Endothelial cell of umbilical vein (primary cell): Measurements from ENCODE around the gene CUZD1. TPM values are rescaled to one million over a fixed set of nuclear protein-coding genes. Genes with fewer than 3 reads are reported as not detected.

ENCODE experiments used
- BruUV-seq: library from RNA; stranded (reverse); fragments of 400-500 nt; replicated peaks from 2 replicates; lab custom pipeline; 2021; lab: Mats Ljungman, UMichigan
- CTCF ChIA-PET: fragments of 300-600, 350-600 bp; sonication (Branson Sonifier 250); formaldehyde crosslinking; loops from one replicate; lab custom pipeline; 2021; ENCODE audit warnings: antibody characterized with exemption, inconsistent platforms; lab: Charles Lee
- POLR2A ChIA-PET: fragments of 300-600, 350-600 bp; sonication (Branson Sonifier 250); formaldehyde crosslinking; loops from one replicate; lab custom pipeline; 2021; ENCODE audit warnings: antibody characterized with exemption, inconsistent platforms; lab: Charles Lee
- DNase-seq: peaks from one replicate; pipeline ENCODE4 v3.0.0-alpha.2; 2011; ENCODE audit warnings: low read depth, low spot score
- FAIRE-seq: peaks from 2 replicates; lab custom pipeline; 2011; peaks lifted over from hg19 to GRCh38; lab: Jason Lieb, UNC
- H2AFZ ChIP-seq: 2 replicates; pipeline ENCODE4 v1.6.0; 2012; ENCODE audit warnings: low read depth, low read length, control low read depth, inconsistent platforms
- H3K27ac ChIP-seq: 2 replicates; pipeline ENCODE4 v1.5.1; 2011; ENCODE audit warnings: low read depth, mild to moderate bottlenecking, control low read depth, low read length, moderate library complexity; ENCODE audit not compliant: insufficient read depth
- H3K27me3 ChIP-seq, 2 experiments: 2 replicates each; pipeline versions ENCODE4 v1.6.0 to v1.6.1; 2011; ENCODE audit warnings: low read length in 2 of 2, mixed read lengths in 1 of 2; ENCODE audit not compliant: control insufficient read depth in 2 of 2, insufficient read depth in 2 of 2
- H3K36me3 ChIP-seq, 2 experiments: 2 replicates in 1 of 2; 3 replicates in 1 of 2; pipeline ENCODE4 v1.5.1; 2011; ENCODE audit warnings: low read length in 2 of 2, mild to moderate bottlenecking in 1 of 2, moderate library complexity in 1 of 2; ENCODE audit not compliant: control insufficient read depth in 2 of 2, insufficient read depth in 2 of 2; ENCODE audit errors: extremely low read depth in 1 of 2
- H3K4me1 ChIP-seq: 3 replicates; pipeline ENCODE4 v1.5.1; 2011; ENCODE audit warnings: mild to moderate bottlenecking, low read length; ENCODE audit not compliant: control insufficient read depth, insufficient read depth; ENCODE audit errors: extremely low read depth
- H3K4me2 ChIP-seq: 2 replicates; pipeline ENCODE4 v1.6.1; 2011; ENCODE audit warnings: low read length, control low read depth, mixed read lengths; ENCODE audit not compliant: insufficient read depth
- H3K4me3 ChIP-seq, 3 experiments: fragments of 200-600 bp in 1 of 3; sonication (generic), shearing (Covaris generic) in 1 of 3; replicated peaks in 1 of 3; 2 replicates each; pipeline ENCODE4 v1.5.1; 2011 to 2016; ENCODE audit warnings: control low read depth in 3 of 3, low read length in 3 of 3, mild to moderate bottlenecking in 2 of 3, inconsistent platforms in 1 of 3, low read depth in 1 of 3, moderate library complexity in 1 of 3; ENCODE audit not compliant: insufficient read depth in 1 of 3
- H3K79me2 ChIP-seq: 2 replicates; pipeline ENCODE4 v1.6.0; 2012; ENCODE audit warnings: low read length, inconsistent platforms; ENCODE audit not compliant: control insufficient read depth, insufficient read depth
- H3K9ac ChIP-seq: replicated peaks from 2 replicates; pipeline ENCODE3; 2011; ENCODE audit warnings: low read length, control low read depth; ENCODE audit not compliant: insufficient read depth; ENCODE audit errors: extremely low read depth
- H3K9me1 ChIP-seq: replicated peaks from 3 replicates; pipeline ENCODE4 v1.6.0; 2011; ENCODE audit warnings: mild to moderate bottlenecking, low read length; ENCODE audit not compliant: control insufficient read depth, insufficient read depth; ENCODE audit errors: extremely low read depth
- H3K9me3 ChIP-seq: replicated peaks from 2 replicates; pipeline ENCODE4 v1.5.1; 2012; ENCODE audit warnings: low read length, inconsistent platforms; ENCODE audit not compliant: control insufficient read depth, insufficient read depth
- H4K20me1 ChIP-seq: replicated peaks from 2 replicates; pipeline ENCODE3; 2011; ENCODE audit warnings: mild to moderate bottlenecking, low read length; ENCODE audit not compliant: control insufficient read depth, insufficient read depth; ENCODE audit errors: extremely low read depth
- EZH2 ChIP-seq: IDR thresholded peaks from 2 replicates; pipeline ENCODE4 v1.6.1; 2012; ENCODE audit warnings: borderline replicate concordance, low read depth, mild to moderate bottlenecking, moderate library complexity, low read length, inconsistent platforms; ENCODE audit not compliant: severe bottlenecking
- FOS ChIP-seq: IDR thresholded peaks from 2 replicates; pipeline ENCODE4 v1.6.1; 2011; ENCODE audit warnings: mild to moderate bottlenecking, low read length, moderate library complexity, borderline replicate concordance; ENCODE audit not compliant: insufficient read depth
- GATA2 ChIP-seq: IDR thresholded peaks from 2 replicates; pipeline ENCODE4 v1.7.0; 2011; ENCODE audit warnings: low read depth, mild to moderate bottlenecking, moderate library complexity, mixed read lengths, low read length; ENCODE audit not compliant: insufficient read length, insufficient read depth
- JUN ChIP-seq: IDR thresholded peaks from 2 replicates; pipeline ENCODE4 v1.6.1; 2011; ENCODE audit warnings: borderline replicate concordance, low read depth; ENCODE audit not compliant: insufficient read length, insufficient read depth
- MAX ChIP-seq: IDR thresholded peaks from 2 replicates; pipeline ENCODE4 v1.6.1; 2011; ENCODE audit not compliant: insufficient read depth, insufficient read length
- MYC ChIP-seq: IDR thresholded peaks from one replicate; pipeline ENCODE4 v1.6.1; 2011; ENCODE audit warnings: mild to moderate bottlenecking, low read depth, low read length
- POLR2A ChIP-seq: IDR thresholded peaks from 2 replicates; pipeline ENCODE4 v1.6.1; 2012; ENCODE audit warnings: low read depth, mild to moderate bottlenecking, control low read depth, low read length
- POLR2AphosphoS5 ChIP-seq: IDR thresholded peaks from 2 replicates; pipeline ENCODE4 v1.6.1; 2012; ENCODE audit warnings: low read depth, mild to moderate bottlenecking, control low read depth, low read length, moderate library complexity; ENCODE audit not compliant: insufficient read depth
- dilution Hi-C: fragments of 300-500 bp; cut with MboI; formaldehyde crosslinking; loops from one replicate; pipeline ENCODE4 v1.15.0; 2019; ENCODE audit warnings: low sequenced_read_pairs; ENCODE audit not compliant: extremely low pct_ligation_motif_present
- intact Hi-C: fragments of 100-400 bp; cut with micrococcal nuclease; formaldehyde crosslinking; loops from one replicate; pipeline ENCODE4 v1.10.0; 2022
- polyA plus RNA-seq, 4 experiments: library from polyadenylated mRNA; depleted of rRNA in 3 of 4; stranded (reverse) in 3 of 4; unstranded in 1 of 4; fragments of >200 nt; gene quantifications; 2 replicates each; pipeline versions ENCODE4 v1.2.1 to v1.2.3, GENCODE V29; 2011 to 2012; ENCODE audit warnings: missing spikeins in 1 of 4
- total RNA-seq: library from RNA; stranded (reverse); gene quantifications from 2 replicates; pipeline ENCODE4 v1.2.3, GENCODE V29; 2021
- TF ChIP-seq, protein P1 (sequence below), 2 donors: IDR thresholded peaks; 1 replicate in 1 of 2; 2 replicates in 1 of 2; pipeline ENCODE4 v1.5.1; 2011; ENCODE audit warnings: low read length in 2 of 2, mild to moderate bottlenecking in 2 of 2, moderate library complexity in 2 of 2, control low read depth in 1 of 2, inconsistent platforms in 1 of 2, low read depth in 1 of 2; ENCODE audit not compliant: insufficient read depth in 1 of 2; ENCODE audit errors: extremely low read depth in 1 of 2

The CUZD1 gene
- total and polyA plus RNA-seq, 2 donors (not counting 3 experiments of a cell fraction or from before 2014, with no cell fraction given): 1.1 to 1.4 TPM

GRCh38 chr10:122844146-122844545 lies 1.5 kb downstream of the CUZD1 start:
- FAIRE-seq: no peak
- H3K4me2 ChIP-seq: no peak overlapping the region
- BruUV-seq: no TSS peak

More at GRCh38 chr10:122844146-122844545, 1.5 kb downstream of the CUZD1 start:
- Histone ChIP-seq H3K9ac (no peak overlapping the region), H3K36me3 (no peaks in the 10 kb centered on the region), H3K79me2 (peaks cover 6% of the 10 kb centered on the region), H2AFZ (no peak overlapping the region), H3K27me3 (no peaks in the 10 kb centered on the region), H3K27ac (no peak overlapping the region), H4K20me1 (no peaks in the 10 kb centered on the region), H3K9me1 (no peaks in the 10 kb centered on the region), H3K4me1 (no peaks in the 10 kb centered on the region), H3K4me3 (no peak overlapping the region), H3K9me3 (no peaks in the 10 kb centered on the region)
- DNase-seq: no peak
- CTCF ChIA-PET: interaction anchor here (1.2 to 1.4 kb wide), 2 partner anchors 8 to 10 kb away, joined by 3 to 4 read pairs; no protein-coding TSS in a partner anchor
- intact Hi-C loops: no loop called here
- dilution Hi-C loops: no loop called here
- POLR2A ChIA-PET: no interaction called here
- TF ChIP-seq POLR2AphosphoS5: no peak
- TF ChIP-seq MAX: no peak
- no peak for TF ChIP-seq GATA2
- TF ChIP-seq EZH2: no peak
- no peak for TF ChIP-seq MYC
- TF ChIP-seq POLR2A: no peak
- TF ChIP-seq, protein P1, sequence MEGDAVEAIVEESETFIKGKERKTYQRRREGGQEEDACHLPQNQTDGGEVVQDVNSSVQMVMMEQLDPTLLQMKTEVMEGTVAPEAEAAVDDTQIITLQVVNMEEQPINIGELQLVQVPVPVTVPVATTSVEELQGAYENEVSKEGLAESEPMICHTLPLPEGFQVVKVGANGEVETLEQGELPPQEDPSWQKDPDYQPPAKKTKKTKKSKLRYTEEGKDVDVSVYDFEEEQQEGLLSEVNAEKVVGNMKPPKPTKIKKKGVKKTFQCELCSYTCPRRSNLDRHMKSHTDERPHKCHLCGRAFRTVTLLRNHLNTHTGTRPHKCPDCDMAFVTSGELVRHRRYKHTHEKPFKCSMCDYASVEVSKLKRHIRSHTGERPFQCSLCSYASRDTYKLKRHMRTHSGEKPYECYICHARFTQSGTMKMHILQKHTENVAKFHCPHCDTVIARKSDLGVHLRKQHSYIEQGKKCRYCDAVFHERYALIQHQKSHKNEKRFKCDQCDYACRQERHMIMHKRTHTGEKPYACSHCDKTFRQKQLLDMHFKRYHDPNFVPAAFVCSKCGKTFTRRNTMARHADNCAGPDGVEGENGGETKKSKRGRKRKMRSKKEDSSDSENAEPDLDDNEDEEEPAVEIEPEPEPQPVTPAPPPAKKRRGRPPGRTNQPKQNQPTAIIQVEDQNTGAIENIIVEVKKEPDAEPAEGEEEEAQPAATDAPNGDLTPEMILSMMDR (IDR thresholded peaks at IDR 0.05; ENCODE audit: extremely low read depth in 1 of 2, insufficient read depth in 1 of 2, low read depth in 1 of 2, low read length in 2 of 2): no peak
- TF ChIP-seq FOS: no peak
- no peak for TF ChIP-seq JUN
